Endodermal cell (in vitro differentiated cells): Measurements from ENCODE around the gene PON3. TPM values are rescaled to one million over a fixed set of nuclear protein-coding genes. Genes with fewer than 3 reads are reported as not detected.

Experiments
- DNase-seq: peaks from one replicate; pipeline ENCODE4 v3.0.0-alpha.2; 2017
- H3K27ac ChIP-seq: 2 replicates; pipeline ENCODE4 v1.5.1; 2013; ENCODE audit warnings: mild to moderate bottlenecking, low read depth, low read length, moderate library complexity
- H3K27me3 ChIP-seq: 2 replicates; pipeline ENCODE4 v1.6.1; 2013; ENCODE audit warnings: mild to moderate bottlenecking, low read length, moderate library complexity; ENCODE audit not compliant: insufficient read depth, control insufficient read depth, poor library complexity, severe bottlenecking
- H3K36me3 ChIP-seq: 2 replicates; pipeline ENCODE4 v1.7.0; 2013; ENCODE audit warnings: mild to moderate bottlenecking, low read length, moderate library complexity; ENCODE audit not compliant: control insufficient read depth, insufficient read depth
- H3K4me1 ChIP-seq: one replicate; pipeline ENCODE4 v1.7.0; 2013; ENCODE audit warnings: low read length; ENCODE audit not compliant: control insufficient read depth, insufficient read depth
- H3K4me3 ChIP-seq: 2 replicates; pipeline ENCODE4 v1.5.1; 2013; ENCODE audit warnings: mild to moderate bottlenecking, low read length, moderate library complexity
- H3K9ac ChIP-seq: 2 replicates; pipeline ENCODE4 v1.6.1; 2013; ENCODE audit warnings: mild to moderate bottlenecking, low read length, moderate library complexity; ENCODE audit not compliant: poor library complexity, severe bottlenecking; ENCODE audit errors: extremely low read depth
- H3K9me3 ChIP-seq: 2 replicates; pipeline ENCODE4 v1.6.1; 2013; ENCODE audit warnings: mild to moderate bottlenecking, low read length, moderate library complexity; ENCODE audit not compliant: control insufficient read depth
- H3K27ac Mint-ChIP-seq: 2 replicates; pipeline ENCODE4 v1.8.0; 2020; ENCODE audit warnings: mixed read lengths
- H3K27me3 Mint-ChIP-seq: 2 replicates; pipeline ENCODE4 v1.8.0; 2021; ENCODE audit warnings: mild to moderate bottlenecking, mixed read lengths; ENCODE audit not compliant: insufficient read depth
- H3K36me3 Mint-ChIP-seq: 2 replicates; pipeline ENCODE4 v1.8.0; 2020; ENCODE audit warnings: low read depth, mixed read lengths
- H3K4me1 Mint-ChIP-seq: 2 replicates; pipeline ENCODE4 v1.8.0; 2020; ENCODE audit warnings: mixed read lengths
- H3K4me3 Mint-ChIP-seq: 2 replicates; pipeline ENCODE4 v1.8.0; 2020; ENCODE audit warnings: mild to moderate bottlenecking, moderate library complexity, mixed read lengths
- H3K9me3 Mint-ChIP-seq: 2 replicates; pipeline ENCODE4 v1.8.0; 2020; ENCODE audit warnings: mild to moderate bottlenecking, mixed read lengths
- WGBS, 2 experiments: methylation state at CpG; one replicate each; pipeline versions ENCODE4 v1.1.5 to v1.1.7; 2013; ENCODE audit warnings: missing lambda C conversion rate in 2 of 2, mixed read lengths in 1 of 2; ENCODE audit not compliant: insufficient coverage in 1 of 2, insufficient read length in 1 of 2; 5-methylcytosine and 5-hydroxymethylcytosine counted together
- total RNA-seq, 2 donors: library from RNA; stranded (reverse); fragmentation: NEBNext Ultra II Directional in 1 of 2; extraction: Animal tissue kit (Norgen Biotek cat#: 25700) in 1 of 2; gene quantifications; 2 replicates in 1 of 2; 3 replicates in 1 of 2; pipeline ENCODE4 v1.2.1, GENCODE V29; 2021
- TF ChIP-seq, protein P1 (sequence below): fragments of 200-600 bp; sonication (generic); conservative IDR thresholded peaks from 2 replicates; pipeline ENCODE4 v1.5.0; 2021; ENCODE audit warnings: antibody characterized with exemption, mild to moderate bottlenecking

Gene PON3
- total RNA-seq, 2 donors from 2014 or later: 0.55 TPM; not detected in 1

DNA sequence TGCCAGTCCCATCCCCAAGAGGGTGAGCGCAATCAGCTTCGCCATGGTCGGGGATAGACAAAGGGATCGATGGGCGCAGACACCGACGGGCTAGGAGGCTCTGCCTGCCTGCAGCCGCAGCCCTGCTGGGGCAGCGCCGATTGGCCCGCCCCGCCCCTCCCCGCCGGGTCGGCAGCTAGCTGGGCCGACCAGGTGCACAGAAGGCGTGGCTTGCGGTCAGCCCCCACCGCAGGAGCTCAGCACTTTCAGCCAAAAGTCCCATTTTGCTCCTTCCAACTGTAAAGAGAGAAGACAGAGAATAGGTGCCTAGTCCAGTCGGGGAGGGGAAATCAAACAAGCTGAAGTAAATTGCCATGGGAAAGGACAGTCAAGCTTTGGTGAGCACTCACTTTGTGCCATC, 71.7 kb downstream of the PON3 start, which contains the start of gene PON1:
Gene PON1, minus strand, starts transcription at position 102 of the 400 bp plus-strand sequence. Its CDS starts 57 bp downstream, at position 45.
- Mint-ChIP-seq H3K27ac (no peak within 1 kb of the TSS), H3K4me3 (peak within 1 kb of the TSS; percentile 39), H3K9me3 (peaks cover 5% of the 10 kb centered on the region), H3K4me1 (peaks cover 3% of the 10 kb centered on the region), H3K27me3 (peaks cover 34% of the 10 kb centered on the region), H3K36me3 (no peaks in the 10 kb centered on the region)
- Histone ChIP-seq H3K9me3 (peaks cover 11% of the 10 kb centered on the region), H3K4me3 (no peak within 1 kb of the TSS), H3K27me3 (no peaks in the 10 kb centered on the region), H3K27ac (no peak within 1 kb of the TSS), H3K36me3 (no peaks in the 10 kb centered on the region), H3K4me1 (no peaks in the 10 kb centered on the region), H3K9ac (no peak within 1 kb of the TSS)
- peak; percentile 83 for DNase-seq
- WGBS, 2 experiments: 83 to 85% methylated on average over 18 to 20 of the region's 20 CpGs
- TF ChIP-seq, protein P1, sequence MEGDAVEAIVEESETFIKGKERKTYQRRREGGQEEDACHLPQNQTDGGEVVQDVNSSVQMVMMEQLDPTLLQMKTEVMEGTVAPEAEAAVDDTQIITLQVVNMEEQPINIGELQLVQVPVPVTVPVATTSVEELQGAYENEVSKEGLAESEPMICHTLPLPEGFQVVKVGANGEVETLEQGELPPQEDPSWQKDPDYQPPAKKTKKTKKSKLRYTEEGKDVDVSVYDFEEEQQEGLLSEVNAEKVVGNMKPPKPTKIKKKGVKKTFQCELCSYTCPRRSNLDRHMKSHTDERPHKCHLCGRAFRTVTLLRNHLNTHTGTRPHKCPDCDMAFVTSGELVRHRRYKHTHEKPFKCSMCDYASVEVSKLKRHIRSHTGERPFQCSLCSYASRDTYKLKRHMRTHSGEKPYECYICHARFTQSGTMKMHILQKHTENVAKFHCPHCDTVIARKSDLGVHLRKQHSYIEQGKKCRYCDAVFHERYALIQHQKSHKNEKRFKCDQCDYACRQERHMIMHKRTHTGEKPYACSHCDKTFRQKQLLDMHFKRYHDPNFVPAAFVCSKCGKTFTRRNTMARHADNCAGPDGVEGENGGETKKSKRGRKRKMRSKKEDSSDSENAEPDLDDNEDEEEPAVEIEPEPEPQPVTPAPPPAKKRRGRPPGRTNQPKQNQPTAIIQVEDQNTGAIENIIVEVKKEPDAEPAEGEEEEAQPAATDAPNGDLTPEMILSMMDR: no peak

DNA sequence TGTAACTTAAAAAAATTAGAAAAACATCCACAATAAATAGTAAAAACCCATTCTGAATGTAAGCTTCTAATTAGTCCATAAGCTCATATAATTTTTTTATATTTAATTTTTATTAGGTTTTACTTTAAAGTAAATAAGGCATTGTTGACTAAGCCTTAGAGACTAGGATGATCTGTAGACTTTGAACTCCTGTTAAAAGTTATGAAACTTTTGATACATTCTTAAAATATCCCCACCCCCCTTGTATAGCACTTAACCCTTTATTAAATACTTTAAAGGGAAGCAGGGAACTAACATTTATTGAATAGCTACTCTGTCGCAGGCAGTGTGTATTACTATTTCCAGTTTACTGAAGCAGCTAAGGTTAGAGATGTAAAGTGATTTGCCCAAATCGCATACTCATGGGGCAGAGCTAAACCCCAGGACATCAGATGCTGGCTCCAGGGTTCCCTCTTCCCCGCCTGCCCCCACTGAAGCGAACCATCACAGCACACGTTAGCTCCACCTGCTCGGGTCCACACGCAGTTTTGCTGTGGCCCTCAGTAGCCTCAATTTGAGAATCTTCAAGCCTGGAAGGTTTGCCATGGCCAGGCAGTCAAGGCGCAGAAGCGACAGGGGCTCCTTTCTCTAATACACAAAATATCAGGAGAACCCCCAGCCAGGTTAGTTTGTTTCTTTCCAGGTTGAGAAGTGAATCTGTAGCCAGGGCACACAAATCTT, 72.6 kb downstream of the PON3 start:
- H3K27ac ChIP-seq: no peak overlapping the region
- H3K9ac ChIP-seq: no peak overlapping the region
- no peak for DNase-seq
- H3K36me3 ChIP-seq: no peaks in the 10 kb centered on the region
- 92 to 94% methylated on average over 8 to 9 of the region's 9 CpGs for WGBS, 2 experiments
- H3K9me3 ChIP-seq: peaks cover 11% of the 10 kb centered on the region
- Mint-ChIP-seq H3K27ac (no peak overlapping the region), H3K4me1 (peaks cover 3% of the 10 kb centered on the region), H3K4me3 (peak overlapping the region; percentile 39), H3K27me3 (peaks cover 34% of the 10 kb centered on the region), H3K9me3 (peaks cover 5% of the 10 kb centered on the region), H3K36me3 (no peaks in the 10 kb centered on the region)
- no peak overlapping the region for H3K4me3 ChIP-seq
- no peaks in the 10 kb centered on the region for H3K4me1 ChIP-seq
- TF ChIP-seq, protein P1: no peak
- H3K27me3 ChIP-seq: no peaks in the 10 kb centered on the region

DNA sequence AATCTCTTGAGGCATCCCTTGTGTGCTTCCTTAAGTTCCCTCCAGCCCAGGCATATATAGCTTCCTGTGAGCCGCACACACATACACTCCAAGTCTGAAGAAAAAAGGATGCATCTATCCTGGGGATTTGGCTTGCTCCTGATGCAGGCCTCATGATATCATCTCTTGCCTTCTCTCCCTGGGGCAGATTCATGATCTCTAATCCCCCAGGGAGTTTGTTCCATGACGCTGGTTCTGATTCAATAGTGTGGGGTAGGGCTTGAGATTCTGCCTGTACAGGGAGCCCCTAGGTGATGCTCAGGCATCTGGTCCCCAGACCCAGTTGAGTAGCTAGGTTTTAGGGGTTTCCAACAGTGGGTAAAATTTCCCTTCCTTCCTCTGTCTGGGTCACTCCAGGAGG, 73.3 kb downstream of the PON3 start:
- Mint-ChIP-seq H3K36me3 (no peaks in the 10 kb centered on the region), H3K4me3 (no peak overlapping the region), H3K9me3 (peaks cover 5% of the 10 kb centered on the region), H3K27ac (no peak overlapping the region), H3K4me1 (peaks cover 3% of the 10 kb centered on the region), H3K27me3 (peaks cover 34% of the 10 kb centered on the region)
- H3K27ac ChIP-seq: no peak overlapping the region
- H3K4me1 ChIP-seq: no peaks in the 10 kb centered on the region
- WGBS, 2 experiments: 88 to 100% methylated on average over 1 to 2 of the region's 2 CpGs
- H3K27me3 ChIP-seq: no peaks in the 10 kb centered on the region
- DNase-seq: no peak
- TF ChIP-seq, protein P1: no peak
- H3K4me3 ChIP-seq: no peak overlapping the region
- peaks cover 11% of the 10 kb centered on the region for H3K9me3 ChIP-seq
- no peaks in the 10 kb centered on the region for H3K36me3 ChIP-seq
- H3K9ac ChIP-seq: no peak overlapping the region
